Heart left ventricle (tissue), 16 donors: ENCODE results near the gene KDM2A. TPM values are rescaled to one million over a fixed set of nuclear protein-coding genes. Genes with fewer than 3 reads are reported as not detected.

ENCODE experiments used
- ATAC-seq, 4 donors: fragments of 200-7000 bp; cut with Tn5 transposase; one replicate each; pipeline ENCODE4 v1.9.1; 2020 to 2022; ENCODE audit warnings: moderate library complexity in 4 of 4, mild to moderate bottlenecking in 3 of 4, moderate number of reproducible peaks in 1 of 4
- DNase-seq, 5 donors: peaks; one replicate each; pipeline ENCODE4 v3.0.0-alpha.2; 2020
- H3K27ac ChIP-seq, 12 donors: fragments of 200-600 bp; sonication (generic) in 4 of 12; one replicate each; pipeline versions ENCODE4 v1.5.0 to v1.8.0; 2016 to 2022; ENCODE audit warnings: mild to moderate bottlenecking in 2 of 12
- H3K27me3 ChIP-seq, 9 donors: fragments of 200-600 bp; sonication (generic) in 2 of 9; one replicate each; pipeline versions ENCODE4 v1.5.1 to v1.8.0; 2016 to 2022; ENCODE audit warnings: mild to moderate bottlenecking in 3 of 9
- H3K36me3 ChIP-seq, 9 donors: fragments of 200-600 bp; sonication (generic) in 2 of 9; one replicate each; pipeline versions ENCODE4 v1.5.0 to v1.8.0; 2018 to 2022; ENCODE audit warnings: mild to moderate bottlenecking in 2 of 9
- H3K4me1 ChIP-seq, 12 donors: fragments of 200-600 bp; sonication (generic) in 4 of 12; one replicate each; pipeline versions ENCODE4 v1.5.0 to v1.8.0; 2016 to 2022; ENCODE audit warnings: mild to moderate bottlenecking in 3 of 12
- H3K4me3 ChIP-seq, 12 donors: fragments of 200-600 bp; sonication (generic) in 4 of 12; one replicate each; pipeline versions ENCODE4 v1.5.0 to v1.8.0; 2017 to 2022; ENCODE audit warnings: mild to moderate bottlenecking in 9 of 12, moderate library complexity in 4 of 12
- H3K9me3 ChIP-seq, 12 donors: fragments of 200-600 bp; sonication (generic) in 4 of 12; one replicate each; pipeline versions ENCODE4 v1.5.0 to v1.8.0; 2016 to 2022; ENCODE audit warnings: mild to moderate bottlenecking in 1 of 12
- POLR2A ChIP-seq, 2 donors: fragments of 450-650 bp; IDR thresholded peaks; one replicate each; pipeline ENCODE4 v1.6.1; 2017; ENCODE audit warnings: antibody characterized with exemption in 2 of 2, mild to moderate bottlenecking in 2 of 2, moderate library complexity in 2 of 2
- WGBS, 4 donors: extraction: QIAGEN DNeasy Blood & Tissue Kit in 2 of 4; methylation state at CpG; one replicate each; pipeline versions ENCODE4 v1.1.5 to v1.1.7; 2013 to 2018; 5-methylcytosine and 5-hydroxymethylcytosine counted together
- intact Hi-C, 10 donors: fragments of 100-400 bp; cut with DNase I; formaldehyde crosslinking; loops; one replicate each; pipeline versions ENCODE4 v1.11.1 to v1.14.2; 2022
- polyA plus RNA-seq, 2 donors: library from polyadenylated mRNA; stranded (reverse); fragments of 200-250 nt; gene quantifications; one replicate each; pipeline ENCODE4 v1.2.3, GENCODE V29; 2013
- total RNA-seq, 9 donors: library from RNA; depleted of rRNA in 2 of 9; stranded (reverse); fragments of >200 nt in 2 of 9; fragmentation: NEBNext Ultra II Directional in 3 of 9; extraction: Animal tissue kit (Norgen Biotek cat#: 25700) in 3 of 9; gene quantifications; one replicate each; pipeline versions ENCODE4 v1.1.0 to v1.2.4, GENCODE V29; 2016 to 2023
- TF ChIP-seq, protein P1 (sequence below), 12 donors: fragments of 200-600 bp; sonication (generic) in 4 of 12; IDR thresholded peaks; one replicate each; pipeline versions ENCODE4 v1.5.0 to v1.8.0; 2018 to 2022; ENCODE audit warnings: antibody characterized with exemption in 12 of 12, mild to moderate bottlenecking in 5 of 12
- donor health status: ischemic (EF 13 %, LVEDD 7.1; RV severe dilation, severe dysfunction).
- donor health status: healthy with polysubstance abuse.
- donor health status: DM: no; HTN: yes; CAD: no.
- donor health status: DM: no; HTN: no; CAD: no.
- donor health status: ischemic (EF 25% LVEDD 6.9; RV normal size, moderate dysfunction).
- donor health status: ischemic (EF 25% LVEDD 5.7; RV mildly dilated, moderate dysfunction).
- donor health status: healthy.
- donor health status: DM: yes; HTN: yes; CAD: no.
- donor health status: ischemic (EF 35%, LVEDD 5.7; RV mildly dilated, moderate dysfunction).
- donor health status: nonischemic (EF 11% LVEDD 7.7; RV severe dilation, severe dysfunction).
- donor health status: DM: yes; HTN: yes; CAD: no.
- donor health status: PGD.
- donor health status: ischemic (EF 29% LVEDD 5.4; RV normal size, mild dysfunction).
- donor health status: nonischemic (EF 23%, LVEDD 6.1; RV moderate dilation, normal function).

The KDM2A gene
- total and polyA plus RNA-seq, 11 donors: 23.4 to 66.4 (median 37.3) TPM

DNA sequence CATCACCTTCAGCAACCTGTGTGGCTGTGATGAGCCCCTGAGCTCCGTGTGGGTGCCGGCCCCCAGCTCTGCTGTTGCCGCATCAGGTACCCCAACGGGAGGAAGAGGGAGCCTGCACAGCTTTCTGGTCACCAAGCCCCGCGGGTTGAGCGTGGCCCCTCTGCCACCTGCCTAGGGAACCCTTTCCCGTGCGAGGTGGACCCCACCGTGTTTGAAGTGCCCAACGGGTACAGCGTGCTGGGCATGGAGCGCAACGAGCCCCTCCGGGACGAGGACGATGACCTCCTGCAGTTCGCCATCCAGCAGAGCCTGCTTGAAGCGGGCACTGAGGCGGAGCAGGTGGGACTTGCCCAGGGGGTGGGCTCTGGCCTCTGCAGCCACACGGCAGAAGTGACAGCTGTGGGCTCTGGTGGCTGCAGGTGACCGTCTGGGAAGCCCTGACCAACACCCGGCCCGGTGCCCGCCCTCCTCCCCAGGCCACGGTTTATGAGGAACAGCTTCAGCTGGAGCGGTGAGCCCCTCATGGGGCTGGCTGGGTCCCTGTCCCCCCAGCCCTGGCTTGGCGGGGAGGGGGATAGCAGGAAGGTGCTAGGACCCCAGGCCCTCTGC, 182.4 kb downstream of the KDM2A start:
- Histone ChIP-seq H3K9me3 (no peaks in the 10 kb centered on the region), H3K27ac (peak overlapping the region in 4 of 12 donors; percentile 71 to 87 (median 80)), H3K4me1 (peaks cover 8 to 35% (median 24%) of the 10 kb centered on the region in 12 donors), H3K4me3 (peak overlapping the region in 2 of 12 donors; percentile 94 to 95), H3K27me3 (no peaks in the 10 kb centered on the region), H3K36me3 (peaks cover 0 to 57% (median 41%) of the 10 kb centered on the region in 9 donors)
- no peak for ATAC-seq
- intact Hi-C loops: loop anchor here in 1 of 10 donors (5.0 kb wide), 1 partner anchor 34 kb away; the partner anchor contains the start of gene GRK2
- TF ChIP-seq, protein P1, sequence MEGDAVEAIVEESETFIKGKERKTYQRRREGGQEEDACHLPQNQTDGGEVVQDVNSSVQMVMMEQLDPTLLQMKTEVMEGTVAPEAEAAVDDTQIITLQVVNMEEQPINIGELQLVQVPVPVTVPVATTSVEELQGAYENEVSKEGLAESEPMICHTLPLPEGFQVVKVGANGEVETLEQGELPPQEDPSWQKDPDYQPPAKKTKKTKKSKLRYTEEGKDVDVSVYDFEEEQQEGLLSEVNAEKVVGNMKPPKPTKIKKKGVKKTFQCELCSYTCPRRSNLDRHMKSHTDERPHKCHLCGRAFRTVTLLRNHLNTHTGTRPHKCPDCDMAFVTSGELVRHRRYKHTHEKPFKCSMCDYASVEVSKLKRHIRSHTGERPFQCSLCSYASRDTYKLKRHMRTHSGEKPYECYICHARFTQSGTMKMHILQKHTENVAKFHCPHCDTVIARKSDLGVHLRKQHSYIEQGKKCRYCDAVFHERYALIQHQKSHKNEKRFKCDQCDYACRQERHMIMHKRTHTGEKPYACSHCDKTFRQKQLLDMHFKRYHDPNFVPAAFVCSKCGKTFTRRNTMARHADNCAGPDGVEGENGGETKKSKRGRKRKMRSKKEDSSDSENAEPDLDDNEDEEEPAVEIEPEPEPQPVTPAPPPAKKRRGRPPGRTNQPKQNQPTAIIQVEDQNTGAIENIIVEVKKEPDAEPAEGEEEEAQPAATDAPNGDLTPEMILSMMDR (IDR thresholded peaks at IDR 0.05): no peak
- TF ChIP-seq POLR2A (IDR thresholded peaks at IDR 0.05): no peak
- WGBS, 4 donors: 93 to 94% (median 94%) methylated on average over 24 to 28 of the region's 28 CpGs
- DNase-seq: peak in 3 of 5 donors; percentile 19 to 61 (median 24)

GRCh38 chr11:67301951-67302516, 183.0 kb downstream of the KDM2A start:
- Histone ChIP-seq H3K9me3 (no peaks in the 10 kb centered on the region), H3K4me3 (peak overlapping the region in 11 of 12 donors; percentile 67 to 98 (median 92)), H3K27ac (peak overlapping the region in 11 of 12 donors; percentile 71 to 89 (median 80)), H3K27me3 (no peaks in the 10 kb centered on the region), H3K36me3 (peaks cover 0 to 53% (median 35%) of the 10 kb centered on the region in 9 donors), H3K4me1 (peaks cover 8 to 35% (median 24%) of the 10 kb centered on the region in 12 donors)
- 48 to 57% (median 52%) methylated on average over 15 of the region's 15 CpGs for WGBS, 4 donors
- ATAC-seq: peak; percentile 64 to 85 (median 69)
- no peak for TF ChIP-seq POLR2A (IDR thresholded peaks at IDR 0.05)
- TF ChIP-seq, protein P1 (IDR thresholded peaks at IDR 0.05): no peak
- intact Hi-C loops: loop anchor here in 2 of 10 donors (2.0 to 5.0 kb wide), 2 partner anchors 13 to 35 kb away; partner anchors contain the start of genes ANKRD13D (in 1 of the 2) and GRK2 (in 1 of the 2)
- DNase-seq: peak; percentile 64 to 82 (median 71)

DNA sequence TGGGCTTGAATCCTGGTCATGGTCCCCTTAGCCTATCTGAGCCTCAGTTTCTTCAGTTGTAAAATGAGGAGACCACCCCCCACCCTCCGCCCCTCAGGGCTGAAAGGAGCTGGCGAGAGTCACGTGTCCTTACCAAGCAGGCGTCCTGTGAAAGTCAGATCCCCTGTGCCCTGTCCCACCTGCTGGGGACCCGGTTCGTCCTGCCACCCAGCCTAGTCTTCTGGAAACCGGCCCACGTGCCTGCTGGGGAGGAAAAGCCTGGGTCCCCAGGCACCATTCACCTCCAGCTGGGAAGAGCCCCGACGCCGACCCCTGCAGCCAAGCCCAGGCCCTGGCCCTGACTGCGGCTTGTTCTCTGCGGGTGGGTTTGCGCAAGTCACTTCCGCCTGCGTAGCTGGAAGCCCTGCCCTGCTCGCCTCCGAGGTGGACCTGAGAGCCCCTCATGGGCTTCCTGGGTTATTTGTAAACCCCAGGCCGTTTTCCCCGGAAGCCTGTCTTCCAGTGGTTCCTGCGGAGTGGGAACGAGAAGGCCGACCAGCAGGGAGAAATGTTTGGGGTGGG, 183.6 kb downstream of the KDM2A start:
- Histone ChIP-seq H3K27ac (peak overlapping the region; percentile 20 to 89 (median 80)), H3K4me3 (peak overlapping the region; percentile 67 to 98 (median 92)), H3K36me3 (peaks cover 0 to 52% (median 38%) of the 10 kb centered on the region in 9 donors), H3K4me1 (peaks cover 8 to 35% (median 24%) of the 10 kb centered on the region in 12 donors), H3K9me3 (no peaks in the 10 kb centered on the region), H3K27me3 (no peaks in the 10 kb centered on the region)
- 20 to 45% (median 23%) methylated on average over 6 to 23 of the region's 23 CpGs for WGBS, 4 donors
- intact Hi-C loops: loop anchor here in 2 of 10 donors (2.0 to 5.0 kb wide), 2 partner anchors 14 to 35 kb away; partner anchors contain the start of genes ANKRD13D (in 1 of the 2) and GRK2 (in 1 of the 2)
- no peak for TF ChIP-seq POLR2A (IDR thresholded peaks at IDR 0.05)
- TF ChIP-seq, protein P1 (IDR thresholded peaks at IDR 0.05): no peak
- DNase-seq (peak in 4 of 5 donors; percentile 39 to 69 (median 47)), ATAC-seq (peak; percentile 9 to 40 (median 28))
